HCT116 (cell line): ENCODE results near the gene CALML3. TPM values are rescaled to one million over a fixed set of nuclear protein-coding genes. Genes with fewer than 3 reads are reported as not detected.

Source experiments
- ATAC-seq: fragments of 200-7000 bp; cut with Tn5 transposase; 2 replicates; pipeline ENCODE4 v1.9.1; 2020; ENCODE audit warnings: mild to moderate bottlenecking, moderate library complexity
- BruUV-seq: library from RNA; stranded (reverse); fragments of 400-500 nt; replicated peaks from 2 replicates; lab custom pipeline; 2021; lab: Mats Ljungman, UMichigan
- CTCF ChIA-PET: fragments of 300-600 bp; sonication (Branson Sonifier 250); formaldehyde crosslinking; loops from one replicate; lab custom pipeline; 2021; ENCODE audit warnings: antibody characterized with exemption; lab: Charles Lee
- POLR2A ChIA-PET: fragments of 300-600, 350-600 bp; sonication (Branson Sonifier 250); formaldehyde crosslinking; loops from one replicate; lab custom pipeline; 2021; ENCODE audit warnings: antibody characterized with exemption; lab: Charles Lee
- RAD21 ChIA-PET, 2 experiments: fragments of 300-600 bp; sonication (Branson Sonifier 250); formaldehyde crosslinking; loops; one replicate each; lab custom pipeline; 2023; ENCODE audit warnings: low total read pairs in 2 of 2; ENCODE audit not compliant: uncharacterized antibody in 2 of 2, unreplicated experiment in 2 of 2, low non-redundant PET in 1 of 2; lab: Charles Lee
- DNase-seq: peaks from one replicate; pipeline ENCODE4 v3.0.0-alpha.2; 2010; ENCODE audit warnings: low read depth, low spot score
- H2AFZ ChIP-seq: fragments of 200-600 bp; shearing (Covaris generic), sonication (generic); 2 replicates; pipeline ENCODE4 v1.6.1; 2017; ENCODE audit warnings: low read depth, mixed run types, mixed read lengths, antibody characterized with exemption, low read length; ENCODE audit not compliant: poor library complexity, severe bottlenecking
- H3K27ac ChIP-seq: 2 replicates; pipeline ENCODE4 v1.5.1; 2012; ENCODE audit warnings: low read depth, low read length
- H3K27me3 ChIP-seq: fragments of 200-600 bp; sonication (generic); 2 replicates; pipeline ENCODE4 v1.6.1; 2016; ENCODE audit warnings: mixed run types, low read length, mixed read lengths; ENCODE audit not compliant: insufficient read depth
- H3K36me3 ChIP-seq, 2 experiments: fragments of 200-500 bp in 1 of 2; fragments of 200-600 bp in 1 of 2; sonication (Bioruptor generic) in 1 of 2; sonication (generic) in 1 of 2; 2 replicates each; pipeline versions ENCODE4 v1.5.1 to v1.6.1; 2014 to 2016; ENCODE audit warnings: low read length in 2 of 2, inconsistent platforms in 1 of 2, mixed read lengths in 1 of 2, mixed run types in 1 of 2; ENCODE audit not compliant: insufficient read depth in 2 of 2, control insufficient read depth in 1 of 2
- H3K4me1 ChIP-seq, 2 experiments: fragments of 200-600 bp in 1 of 2; sonication (generic) in 1 of 2; 2 replicates each; pipeline versions ENCODE4 v1.5.1 to v1.6.1; 2012 to 2017; ENCODE audit warnings: low read length in 2 of 2, inconsistent platforms in 1 of 2, mild to moderate bottlenecking in 1 of 2, mixed read lengths in 1 of 2, mixed run types in 1 of 2, moderate library complexity in 1 of 2; ENCODE audit not compliant: insufficient read depth in 2 of 2, control insufficient read depth in 1 of 2
- H3K4me2 ChIP-seq: fragments of 200-600 bp; sonication (generic); 2 replicates; pipeline ENCODE4 v1.6.1; 2017; ENCODE audit warnings: mixed run types, low read length, mixed read lengths
- H3K4me3 ChIP-seq, 2 experiments: fragments of 200-600 bp in 1 of 2; sonication (generic) in 1 of 2; replicated peaks in 1 of 2; 2 replicates each; pipeline ENCODE4 v1.5.1; 2011 to 2016; ENCODE audit warnings: low read length in 2 of 2, control low read depth in 1 of 2, low read depth in 1 of 2, mild to moderate bottlenecking in 1 of 2, mixed read lengths in 1 of 2, mixed run types in 1 of 2
- H3K79me2 ChIP-seq: fragments of 200-600 bp; sonication (generic); 2 replicates; pipeline ENCODE4 v1.6.1; 2017; ENCODE audit warnings: mild to moderate bottlenecking, mixed run types, low read length, moderate library complexity, mixed read lengths; ENCODE audit not compliant: insufficient read depth
- H3K9ac ChIP-seq: fragments of 200-600 bp; sonication (generic); 2 replicates; pipeline ENCODE4 v1.6.1; 2016; ENCODE audit warnings: low read length, mixed read lengths
- H3K9me2 ChIP-seq: fragments of 200-600 bp; sonication (generic), shearing (Covaris generic); 2 replicates; pipeline ENCODE4 v1.6.1; 2017; ENCODE audit warnings: mixed run types, mild to moderate bottlenecking, moderate library complexity; ENCODE audit not compliant: insufficient read depth
- H3K9me3 ChIP-seq, 2 experiments: fragments of 200-500 bp in 1 of 2; fragments of 200-600 bp in 1 of 2; sonication (Bioruptor generic) in 1 of 2; sonication (generic) in 1 of 2; 2 replicates each; pipeline ENCODE4 v1.6.1; 2014 to 2017; ENCODE audit warnings: low read length in 2 of 2, mixed read lengths in 2 of 2, inconsistent platforms in 1 of 2, low read depth in 1 of 2, mild to moderate bottlenecking in 1 of 2, mixed run types in 1 of 2, moderate library complexity in 1 of 2; ENCODE audit not compliant: control insufficient read depth in 1 of 2, insufficient read depth in 1 of 2
- H4K20me1 ChIP-seq: fragments of 200-600 bp; sonication (generic), shearing (Covaris generic); 2 replicates; pipeline ENCODE4 v1.6.1; 2017; ENCODE audit warnings: mixed run types, mild to moderate bottlenecking, moderate library complexity; ENCODE audit not compliant: insufficient read depth
- EGR1 ChIP-seq: IDR thresholded peaks from 2 replicates; pipeline ENCODE4 v1.6.1; 2012; ENCODE audit warnings: low read depth
- ELF1 ChIP-seq: IDR thresholded peaks from 2 replicates; pipeline ENCODE4 v1.6.1; 2012; ENCODE audit warnings: low read depth, borderline replicate concordance
- EZH2 ChIP-seq: fragments of 200-600 bp; sonication (generic); IDR thresholded peaks from 2 replicates; pipeline ENCODE4 v1.6.1; 2017; ENCODE audit warnings: antibody characterized with exemption, mixed run types
- FOSL1 ChIP-seq: IDR thresholded peaks from 2 replicates; pipeline ENCODE4 v1.6.1; 2012; ENCODE audit warnings: low read depth
- JUND ChIP-seq: IDR thresholded peaks from 2 replicates; pipeline ENCODE4 v1.6.1; 2012
- MAX ChIP-seq: IDR thresholded peaks from 2 replicates; pipeline ENCODE4 v1.6.1; 2012
- POLR2A ChIP-seq: IDR thresholded peaks from 2 replicates; pipeline ENCODE4 v1.7.0; 2011; ENCODE audit warnings: borderline replicate concordance; ENCODE audit not compliant: insufficient read depth, insufficient read length; ENCODE audit errors: extremely low read depth
- RAD21 ChIP-seq: IDR thresholded peaks from 2 replicates; pipeline ENCODE4 v1.6.1; 2012; ENCODE audit warnings: low read depth, mild to moderate bottlenecking
- REST ChIP-seq: IDR thresholded peaks from 2 replicates; pipeline ENCODE4 v1.6.1; 2012; ENCODE audit warnings: low read depth
- SIN3A ChIP-seq: IDR thresholded peaks from 2 replicates; pipeline ENCODE4 v1.6.1; 2012; ENCODE audit warnings: low read depth
- SP1 ChIP-seq: IDR thresholded peaks from 2 replicates; pipeline ENCODE4 v1.6.1; 2012; ENCODE audit warnings: low read depth
- SRF ChIP-seq: IDR thresholded peaks from 2 replicates; pipeline ENCODE4 v1.6.1; 2012; ENCODE audit warnings: low read depth
- YY1 ChIP-seq: IDR thresholded peaks from 2 replicates; pipeline ENCODE4 v1.6.1; 2011; ENCODE audit warnings: low read length, low read depth, moderate library complexity, mild to moderate bottlenecking; ENCODE audit not compliant: insufficient replicate concordance; ENCODE audit errors: extremely low read depth
- ZBTB33 ChIP-seq: IDR thresholded peaks from 2 replicates; pipeline ENCODE4 v1.6.1; 2011; ENCODE audit warnings: mild to moderate bottlenecking, low read length, moderate library complexity; ENCODE audit not compliant: insufficient replicate concordance; ENCODE audit errors: extremely low read depth
- intact Hi-C: fragments of 100-400 bp; cut with micrococcal nuclease; formaldehyde crosslinking; loops from 2 replicates; pipeline ENCODE4 v1.10.0; 2022
- total RNA-seq: library from RNA; stranded (reverse); gene quantifications from one replicate; pipeline ENCODE4 v1.2.1, GENCODE V29; 2021; ENCODE audit not compliant: unreplicated experiment

CALML3 gene
- total RNA-seq, 1 experiment from 2014 or later: not detected

GRCh38 chr10:5538446-5538845 is 13.7 kb downstream of the CALML3 start:
- H3K9ac ChIP-seq: no peak overlapping the region
- RAD21 ChIA-PET: no interaction called here
- CTCF ChIA-PET: no interaction called here
- H3K27ac ChIP-seq: no peak overlapping the region
- no peaks in the 10 kb centered on the region for H3K9me2 ChIP-seq
- no peak overlapping the region for H3K4me3 ChIP-seq
- peak overlapping the region; percentile 26; the same call in 1 of the 2 replicates for H3K4me2 ChIP-seq
- H4K20me1 ChIP-seq: no peaks in the 10 kb centered on the region
- H3K9me3 ChIP-seq: peaks cover 0 to 6% of the 10 kb centered on the region in 2 experiments; a peak in 2 of 4 replicates
- no peak for ATAC-seq
- POLR2A ChIA-PET: no interaction called here
- intact Hi-C loops: no loop called here
- TF ChIP-seq SIN3A (no peak), EGR1 (no peak), REST (no peak), JUND (no peak; the same call in 1 of the 2 replicates), ZBTB33 (no peak), YY1 (no peak), SP1 (0 out of 2 replicates have a peak, but pooled peaks have one; percentile 26), EZH2 (no peak), POLR2A (no peak), RAD21 (peak; percentile 6; the same call in 1 of the 2 replicates), FOSL1 (peak; percentile 26), ELF1 (no peak), MAX (no peak), SRF (no peak)
- H3K36me3 ChIP-seq: no peaks in the 10 kb centered on the region
- no TSS peak for BruUV-seq
- H2AFZ ChIP-seq: no peak overlapping the region
- no peak for DNase-seq
- H3K79me2 ChIP-seq: no peaks in the 10 kb centered on the region
- no peaks in the 10 kb centered on the region for H3K27me3 ChIP-seq
- H3K4me1 ChIP-seq: peaks cover 5 to 20% of the 10 kb centered on the region in 2 experiments
